ENCODE results near the gene TRIM52.
A peak's percentile ranks its signal among the peaks of the same experiment; 100 is the strongest.
"Not testable (repeated sequence)": the region's sequence is repeated elsewhere in the genome, so short reads cannot be mapped to it uniquely, and the experiment has no call there.

The TRIM52 gene

GRCh38 chr5:181215997-181216989, 44.6 kb downstream of the TRIM52 start:
- DNase-seq (ENCODE audit: low read depth in 2 of 3, low spot score in 1 of 3), result no peak

- not testable (repeated sequence) for DNase-seq (ENCODE audit: low read depth in 2 of 3, low spot score in 1 of 3)
These were observed 46.7 kb downstream of the TRIM52 start for GRCh38 chr5:181214249-181214648.

GRCh38 chr5:181212934-181213333, 48.0 kb downstream of the TRIM52 start:
- no peak for DNase-seq (ENCODE audit: low read depth in 2 of 3, low spot score in 1 of 3)

- no peak for DNase-seq (ENCODE audit: low read depth in 2 of 3, low spot score in 1 of 3)
These were observed 48.9 kb downstream of the TRIM52 start for GRCh38 chr5:181212080-181212479.

- no peak for DNase-seq (ENCODE audit: low read depth in 2 of 3, low spot score in 1 of 3)
These were observed 49.7 kb downstream of the TRIM52 start for GRCh38 chr5:181211208-181211607.

GRCh38 chr5:181210698-181211097, 50.2 kb downstream of the TRIM52 start:
- not testable (repeated sequence) for DNase-seq (ENCODE audit: low read depth in 2 of 3, low spot score in 1 of 3)

GRCh38 chr5:181210148-181210547, 50.8 kb downstream of the TRIM52 start:
- DNase-seq (ENCODE audit: low read depth in 2 of 3, low spot score in 1 of 3), result not testable (repeated sequence)

GRCh38 chr5:181209006-181209405, 51.9 kb downstream of the TRIM52 start:
- DNase-seq (ENCODE audit: low read depth in 2 of 3, low spot score in 1 of 3), result not testable (repeated sequence)

- no peak for DNase-seq (ENCODE audit: low read depth in 2 of 3, low spot score in 1 of 3)
These were observed 53.0 kb downstream of the TRIM52 start for GRCh38 chr5:181207960-181208253.

GRCh38 chr5:181207214-181207959, 53.6 kb downstream of the TRIM52 start:
- peak; percentile 86 to 94 (median 89) for DNase-seq (ENCODE audit: low read depth in 2 of 3, low spot score in 1 of 3)

- DNase-seq (ENCODE audit: low read depth in 2 of 3, low spot score in 1 of 3), result no peak
These were observed 54.9 kb downstream of the TRIM52 start for GRCh38 chr5:181205761-181206649.

Data from stimulated activated CD4-positive, alpha-beta T cell treated with anti-CD3 and anti-CD28 coated beads, Interleukin-12 subunit alpha, Interleukin-12 subunit beta, amount 100 ng/mL, for 48 hours (primary cell).